ENCODE results near the gene CPSF7.

The CPSF7 gene

GRCh38 chr11:61361741-61362541, 67.8 kb downstream of the CPSF7 start, which contains the start of the genes CYB561A3 and TMEM138 (continued):
- TF ChIP-seq PATZ1 (tag by site-specific recombination; IDR thresholded peaks at IDR 0.05) (peak; percentile 80), ZNF184 (tag by site-specific recombination; IDR thresholded peaks at IDR 0.05) (no peak), ZNF324 (tag by site-specific recombination; IDR thresholded peaks at IDR 0.05) (0 out of 2 replicates have a peak, but pooled peaks have one; percentile 25), ZNF335 (tag by site-specific recombination; conservative IDR thresholded peaks at IDR 0.05) (peak; percentile 96), GLIS1 (tag by site-specific recombination; IDR thresholded peaks at IDR 0.05) (peak; percentile 66), ZNF24 (tag by site-specific recombination; IDR thresholded peaks at IDR 0.05) (peak; percentile 6; the same call in 1 of the 2 replicates), ZNF514 (tag by site-specific recombination; IDR thresholded peaks at IDR 0.05) (no peak), ZBTB17 (tag by site-specific recombination; IDR thresholded peaks at IDR 0.05) (peak; percentile 90), EGR2 (tag by site-specific recombination; IDR thresholded peaks at IDR 0.05; ENCODE audit: low read depth) (peak; percentile 83), HIC1 (tag by site-specific recombination; IDR thresholded peaks at IDR 0.05) (peak; percentile 100), ZSCAN5A (tag by site-specific recombination; IDR thresholded peaks at IDR 0.05) (peak; percentile 62; the same call in 1 of the 2 replicates), ZFP41 (tag by site-specific recombination; IDR thresholded peaks at IDR 0.05; ENCODE audit: borderline replicate concordance) (no peak), ZNF169 (tag by site-specific recombination; IDR thresholded peaks at IDR 0.05) (no peak), KLF17 (tag by site-specific recombination; IDR thresholded peaks at IDR 0.05) (0 out of 2 replicates have a peak, but pooled peaks have one; percentile 8), ZBTB10 (tag by site-specific recombination; IDR thresholded peaks at IDR 0.05) (peak; percentile 82), ZNF639 (tag by site-specific recombination; IDR thresholded peaks at IDR 0.05) (peak; percentile 61; the same call in 1 of the 2 replicates), ZBTB20 (tag by site-specific recombination; IDR thresholded peaks at IDR 0.05) (peak; percentile 90), SALL2 (tag by site-specific recombination; IDR thresholded peaks at IDR 0.05; ENCODE audit: borderline replicate concordance) (no peak), PBX3 (CRISPR knock-in tag; IDR thresholded peaks at IDR 0.05) (0 out of 2 replicates have a peak, but pooled peaks have one; percentile 58), ZNF518A (tag by site-specific recombination; conservative IDR thresholded peaks at IDR 0.05; ENCODE audit: low read depth) (peak; percentile 79)

Measured in HEK293 (cell line).